ENCODE measurements around the gene FBXL20.

FBXL20 gene

DNA sequence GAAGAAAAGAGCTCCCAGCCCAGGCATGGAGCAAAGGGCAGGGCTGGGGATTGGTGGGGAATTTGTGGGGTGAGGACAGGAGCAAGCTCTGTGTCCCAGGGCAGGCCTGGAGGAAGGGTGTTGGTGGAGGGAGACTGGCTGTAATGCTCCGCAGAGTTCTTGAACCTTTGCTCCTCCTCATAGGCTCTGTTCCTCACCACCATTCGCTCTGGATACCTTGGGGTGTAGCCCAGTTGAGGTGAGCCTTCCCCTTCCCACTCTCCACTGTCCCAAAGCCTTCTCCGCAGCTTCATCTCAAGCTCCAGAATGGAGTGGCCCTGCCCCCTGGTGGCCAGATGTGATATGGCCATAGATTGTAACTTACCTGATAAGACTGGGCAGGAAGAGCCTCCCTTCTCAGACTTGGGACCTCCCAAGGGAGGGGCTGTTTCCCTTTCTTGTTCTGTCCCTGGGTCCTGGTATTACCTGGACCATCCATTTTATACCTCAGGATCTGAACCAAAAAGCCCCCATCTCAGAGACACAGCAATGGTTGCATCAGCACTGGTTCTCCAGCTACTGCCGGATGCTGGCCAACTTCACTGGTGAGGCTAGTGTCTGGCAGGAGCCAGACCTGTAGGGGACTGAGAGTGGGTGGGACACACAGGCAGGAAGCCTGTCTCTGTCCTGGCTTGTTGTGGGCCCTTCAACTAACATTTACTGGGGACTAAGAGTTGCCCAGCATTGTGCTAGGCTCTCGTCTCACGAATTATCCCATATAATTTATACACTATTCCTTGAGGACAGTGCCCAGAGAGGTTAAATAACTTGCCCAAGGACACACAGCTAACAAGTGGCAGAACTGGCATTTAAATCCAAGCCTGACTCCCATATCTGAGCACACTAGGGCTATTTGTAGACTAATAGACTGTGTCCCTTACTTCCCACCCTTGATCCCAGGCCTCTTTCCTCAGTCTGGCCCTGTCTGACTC lies 156.5 kb downstream of the FBXL20 start:
- DNase-seq, result peak in 1 of 2 experiments; percentile 69

GRCh38 chr17:39244016-39244599 lies 157.3 kb downstream of the FBXL20 start:
- DNase-seq, result no peak

DNA sequence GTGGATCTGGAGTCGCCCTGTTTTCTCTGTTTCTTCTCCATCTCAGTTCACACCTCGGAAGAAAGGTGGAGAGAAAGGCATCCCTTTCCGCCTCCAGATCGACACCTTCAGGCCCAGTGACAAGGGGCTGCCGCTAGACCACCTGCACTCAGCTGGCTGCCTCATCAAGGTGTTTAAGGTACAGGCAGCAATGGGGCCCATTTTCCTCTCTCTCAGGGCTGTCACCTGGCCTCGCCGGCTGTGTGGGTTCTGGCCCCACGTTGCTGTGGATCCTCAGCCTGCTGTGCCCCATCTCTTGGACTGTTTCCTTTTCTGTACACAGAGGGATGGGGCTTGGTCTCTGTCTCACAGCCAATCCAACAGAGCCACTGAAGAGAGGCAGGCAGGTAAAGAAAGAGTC lies 158.3 kb downstream of the FBXL20 start:
- no peak for DNase-seq

DNA sequence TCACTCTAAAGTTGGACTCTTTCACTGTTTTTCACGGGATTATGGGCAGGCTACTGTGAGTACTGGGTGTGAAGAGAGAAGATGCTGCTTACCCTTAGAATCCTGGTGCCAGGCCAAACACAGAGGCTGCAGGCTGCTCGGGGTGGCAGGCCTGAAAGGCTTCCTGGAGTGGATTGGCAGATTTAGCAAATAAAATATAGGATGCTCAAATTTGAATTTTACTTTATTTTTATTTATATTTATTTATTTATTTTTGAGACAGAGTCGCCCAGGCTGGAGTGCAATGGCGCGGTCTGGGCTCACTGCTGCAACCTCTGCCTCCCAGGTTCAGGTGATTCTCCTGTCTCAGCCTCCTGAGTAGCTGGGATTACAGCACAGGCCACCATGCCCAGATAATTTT lies 160.8 kb downstream of the FBXL20 start:
- DNase-seq, result no peak

DNA sequence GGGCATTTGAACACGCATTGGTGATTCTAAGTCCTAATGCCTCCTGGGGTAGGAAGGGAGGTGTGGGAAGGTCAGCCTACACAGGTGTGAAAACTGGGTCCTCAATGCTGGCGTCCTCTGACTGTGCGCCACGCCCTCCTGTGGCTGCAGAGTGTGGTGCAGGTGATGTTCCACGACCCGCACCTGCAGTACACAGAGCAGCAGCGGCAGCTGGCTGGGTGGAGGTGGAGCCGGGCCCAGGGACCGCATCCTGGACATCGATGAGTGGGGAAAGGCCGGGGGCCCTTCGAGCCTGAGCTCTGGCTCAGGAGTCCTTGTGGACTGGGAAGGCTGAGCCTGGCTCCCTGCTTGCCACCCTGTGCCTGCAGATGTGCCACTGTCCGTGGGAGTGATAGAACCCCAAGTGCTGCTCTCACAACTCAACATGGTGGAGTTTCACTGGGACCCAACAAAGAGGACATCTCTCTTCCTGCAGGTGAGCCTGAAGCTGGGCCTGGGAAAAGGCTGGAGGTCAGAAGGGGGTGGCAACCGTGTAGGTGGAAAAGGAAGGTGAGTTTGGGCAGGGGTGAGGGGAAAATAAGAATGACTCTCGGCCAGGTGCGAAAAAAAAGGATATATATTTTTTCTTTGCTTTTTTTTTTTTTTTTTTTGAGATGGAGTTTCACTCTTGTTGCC lies 161.6 kb downstream of the FBXL20 start:
- no peak for DNase-seq

DNA sequence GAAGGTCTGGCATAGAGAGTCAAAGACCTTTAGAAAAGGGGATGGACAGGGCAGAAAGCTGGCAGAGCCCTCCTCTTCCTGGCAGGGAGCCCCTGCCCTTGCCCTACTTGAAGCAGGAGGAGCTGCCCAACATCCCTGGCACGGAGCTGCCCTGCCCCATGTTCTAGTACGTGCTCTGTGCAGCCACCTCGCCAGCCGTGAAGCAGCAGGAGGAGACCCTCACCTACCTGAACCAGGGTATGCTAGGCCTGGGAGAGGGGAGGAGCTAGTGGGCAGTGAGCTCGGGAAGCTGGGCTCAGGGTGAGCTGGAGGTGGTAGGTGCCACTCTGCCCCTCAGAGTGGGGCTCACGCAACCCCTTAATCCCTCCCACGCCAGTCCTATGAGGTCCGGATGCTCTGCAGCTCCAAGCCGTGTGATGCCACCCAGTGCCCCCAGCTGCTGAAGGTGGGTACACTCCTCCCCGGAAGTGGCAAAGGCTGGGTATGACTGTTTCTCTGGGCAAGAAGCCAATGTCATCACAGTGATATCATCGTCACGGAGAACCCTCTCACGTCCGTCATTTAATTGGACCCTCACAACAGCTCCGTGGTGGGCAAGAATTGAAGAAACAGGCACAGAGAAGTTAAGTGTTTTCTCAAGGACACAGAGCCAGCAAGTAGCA lies 163.0 kb downstream of the FBXL20 start:
- DNase-seq, result no peak

GRCh38 chr17:39237586-39237985 lies 163.8 kb downstream of the FBXL20 start:
- DNase-seq, result no peak

GRCh38 chr17:39236981-39237441 lies 164.4 kb downstream of the FBXL20 start:
- no peak for DNase-seq

DNA sequence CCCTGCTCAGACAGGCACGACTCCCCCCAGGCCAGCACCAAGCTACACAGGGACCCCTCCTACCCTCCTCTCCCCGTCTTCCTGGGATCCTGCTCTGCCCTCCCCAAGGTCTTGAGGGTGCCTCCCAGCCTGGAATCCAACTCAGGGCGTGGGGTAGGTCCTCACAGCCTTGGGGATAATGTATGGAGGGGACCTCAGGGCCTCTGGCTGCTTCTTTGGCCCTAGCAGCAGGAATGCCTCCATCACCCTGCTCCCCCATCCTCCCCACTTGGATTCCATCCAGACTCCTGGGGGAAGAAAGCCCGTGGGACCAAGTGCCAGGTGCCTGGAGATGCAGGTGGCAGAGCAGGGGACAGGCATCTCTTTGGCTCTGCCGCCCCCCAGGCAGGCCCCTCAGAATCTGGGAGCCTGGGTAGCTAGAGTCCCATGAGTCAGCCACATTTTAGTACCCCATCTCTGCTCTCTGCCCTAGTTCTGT lies 164.9 kb downstream of the FBXL20 start:
- DNase-seq, result no peak

- DNase-seq, result no peak
These were observed 165.6 kb downstream of the FBXL20 start for GRCh38 chr17:39235555-39236449.

DNA sequence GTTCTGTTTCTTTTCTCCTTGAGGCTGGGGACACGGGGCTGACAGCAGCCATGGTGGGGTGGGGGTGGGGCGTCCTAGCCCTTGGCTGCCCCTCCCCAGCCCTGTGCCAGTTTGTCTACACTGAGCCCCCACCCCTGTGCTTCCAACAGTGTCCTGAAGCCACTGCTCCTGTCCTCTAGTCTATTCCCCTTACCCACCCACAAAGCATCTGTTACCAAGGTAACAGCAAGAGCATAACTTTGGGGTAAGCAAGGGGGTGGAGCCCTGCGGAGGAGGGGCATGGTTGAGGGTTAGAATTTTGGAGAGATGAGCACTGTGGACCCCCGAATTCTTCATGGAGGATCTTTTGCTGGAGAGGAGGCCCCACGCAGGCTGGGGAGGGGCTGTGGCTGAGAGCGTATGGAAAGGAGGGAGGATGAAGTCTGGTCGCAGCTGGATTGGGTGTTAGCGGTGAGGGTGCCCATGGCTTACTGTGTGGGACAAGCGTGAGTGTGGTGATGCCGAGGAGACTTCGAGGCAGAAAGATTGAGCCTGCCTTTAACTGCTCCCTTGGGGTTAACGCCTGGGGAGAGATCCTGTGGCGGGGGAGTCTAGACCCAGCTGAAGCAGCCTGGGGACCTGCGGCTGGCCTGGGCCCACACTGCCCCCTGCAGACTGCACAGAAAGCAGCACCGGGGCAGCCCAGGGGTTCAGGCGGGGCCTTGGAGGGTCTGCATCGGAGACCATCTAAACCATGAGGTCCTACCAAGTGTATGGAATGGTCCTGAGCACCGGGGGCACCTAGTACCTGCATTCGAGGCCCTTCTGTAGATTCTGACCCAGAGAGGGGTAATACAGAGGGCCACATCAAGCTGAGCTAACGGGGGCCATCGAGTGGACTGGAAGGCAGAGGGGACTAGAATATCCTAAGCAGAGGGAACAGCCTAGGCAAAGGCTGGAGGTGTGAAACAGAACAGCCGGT lies 169.6 kb downstream of the FBXL20 start:
- DNase-seq, result no peak

GRCh38 chr17:39231091-39231561 lies 170.3 kb downstream of the FBXL20 start:
- DNase-seq, result no peak

- no peak for DNase-seq
These were observed 171.1 kb downstream of the FBXL20 start for GRCh38 chr17:39230361-39230760.

- DNase-seq, result no peak
These were observed 172.0 kb downstream of the FBXL20 start for GRCh38 chr17:39229274-39229913.

GRCh38 chr17:39227364-39227919 lies 174.0 kb downstream of the FBXL20 start:
- no peak for DNase-seq

DNA sequence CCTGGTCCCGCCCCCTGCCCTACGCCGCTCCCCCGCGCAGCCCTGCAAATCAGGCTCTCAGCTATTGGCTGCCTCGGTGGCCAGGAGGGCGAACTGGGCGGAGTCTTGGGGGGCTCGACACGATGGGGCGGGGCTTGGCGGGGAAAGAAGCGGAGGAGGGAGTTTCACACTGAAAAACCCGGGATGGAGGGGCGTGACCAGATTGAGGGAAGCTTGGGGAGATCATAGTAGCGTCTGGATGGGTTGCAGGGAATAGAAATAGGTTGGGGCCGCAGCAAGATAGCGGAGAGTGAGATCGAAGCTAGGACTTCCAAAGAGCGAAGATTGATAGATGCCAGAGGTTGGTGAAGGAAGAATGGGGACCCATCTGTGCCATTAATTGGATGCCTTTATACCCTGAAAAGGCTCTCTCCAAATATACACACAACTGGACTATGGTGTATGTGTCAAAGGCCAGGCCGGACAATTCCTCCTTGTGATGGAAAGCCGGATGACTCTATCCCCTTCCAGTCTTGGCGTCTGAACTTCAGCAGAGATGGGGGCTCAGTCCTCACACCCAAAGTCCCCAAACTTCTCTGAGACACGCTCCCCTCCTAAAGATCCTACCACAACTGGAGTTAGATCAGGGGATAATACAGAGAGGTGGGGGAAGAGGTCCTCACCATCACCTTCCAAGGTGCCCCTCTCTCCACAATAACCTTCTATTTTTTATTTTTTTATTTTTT lies 175.3 kb downstream of the FBXL20 start:
- DNase-seq, result peak in 1 of 2 experiments; percentile 50

GRCh38 chr17:39225308-39225958 lies 176.0 kb downstream of the FBXL20 start, which contains the start of gene STAC2:
TSS of gene STAC2 (minus strand) at chr17:39225945. CDS start at chr17:39225502, 443 bp downstream.
- DNase-seq, result no peak

GRCh38 chr17:39224778-39225307 lies 176.6 kb downstream of the FBXL20 start:
- DNase-seq, result no peak

Measured in cerebellar nuclear complex (tissue), 1 donor.